Stimulated activated CD8-positive, alpha-beta memory T cell treated with anti-CD3 and anti-CD28 coated beads, Interleukin-15, amount 100 ng/mL, for 4 hours (primary cell): ENCODE results near the gene SVBP.
"Not testable (repeated sequence)": the region's sequence is repeated elsewhere in the genome, so short reads cannot be mapped to it uniquely, and the experiment has no call there.

Source experiments
- DNase-seq, 2 donors: peaks; one replicate each; pipeline ENCODE4 v3.0.0-alpha.2; 2020; ENCODE audit warnings: low read depth in 2 of 2

The SVBP gene

GRCh38 chr1:42841440-42842147, 24.4 kb upstream of the SVBP start:
- no peak for DNase-seq

GRCh38 chr1:42841010-42841409, 23.8 kb upstream of the SVBP start:
- no peak for DNase-seq

DNA sequence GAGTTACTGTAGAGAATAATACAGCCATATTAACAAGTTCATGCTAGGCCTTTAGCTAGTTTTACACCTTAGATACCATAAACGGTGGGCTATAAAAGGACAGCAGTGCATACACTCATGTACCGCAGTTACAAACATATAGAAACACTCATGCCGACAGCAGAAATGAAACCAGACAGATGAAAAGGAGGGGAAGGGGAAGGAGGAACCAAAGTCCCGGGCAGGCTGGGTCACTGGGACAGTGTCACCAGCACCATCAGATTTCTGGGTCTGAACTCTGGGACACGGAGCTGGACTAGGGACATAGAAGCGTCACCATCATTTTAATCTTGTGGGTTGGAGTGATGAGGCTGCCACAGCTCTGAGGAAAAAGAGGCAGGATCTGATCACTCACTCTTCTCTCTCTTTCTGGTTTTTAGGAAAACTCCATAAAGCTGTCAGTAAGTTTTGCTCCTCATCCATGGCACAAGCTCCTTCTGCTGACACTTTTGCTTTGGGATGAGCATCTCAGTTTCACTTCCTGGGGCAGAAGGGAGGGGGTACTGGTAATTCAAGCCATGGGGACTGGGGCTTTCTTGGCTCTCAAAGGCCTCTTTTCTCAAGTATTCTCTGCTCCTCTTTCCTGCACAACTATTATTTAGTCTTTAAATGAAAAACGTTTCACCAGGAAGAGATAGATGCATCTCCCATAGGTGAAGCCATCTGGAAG, 21.4 kb upstream of the SVBP start:
- no peak for DNase-seq

GRCh38 chr1:42837709-42838108, 20.5 kb upstream of the SVBP start:
- no peak for DNase-seq

- DNase-seq: no peak
Measured at GRCh38 chr1:42835422-42835821, 18.2 kb upstream of the SVBP start.

DNA sequence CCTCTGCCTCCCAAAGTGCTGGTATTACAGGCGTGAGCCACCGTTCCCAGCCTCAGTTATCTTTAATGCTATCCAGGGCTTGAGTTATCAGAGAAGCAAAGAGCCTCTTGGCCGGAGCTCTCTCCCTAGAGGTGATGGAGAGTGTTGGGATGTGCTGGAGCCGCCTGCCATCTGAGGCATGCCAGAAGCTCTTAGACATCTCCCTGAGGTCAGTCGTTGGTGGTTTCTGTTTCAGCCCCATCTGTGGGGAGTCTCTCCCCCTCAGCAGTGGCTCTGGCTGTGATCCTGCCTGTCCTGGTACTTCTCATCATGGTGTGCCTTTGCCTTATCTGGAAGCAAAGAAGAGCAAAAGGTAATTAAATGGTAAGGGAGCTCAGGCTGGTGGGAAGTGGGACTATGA, 17.6 kb upstream of the SVBP start:
- DNase-seq: no peak

GRCh38 chr1:42833981-42834380, 16.8 kb upstream of the SVBP start:
- no peak for DNase-seq

DNA sequence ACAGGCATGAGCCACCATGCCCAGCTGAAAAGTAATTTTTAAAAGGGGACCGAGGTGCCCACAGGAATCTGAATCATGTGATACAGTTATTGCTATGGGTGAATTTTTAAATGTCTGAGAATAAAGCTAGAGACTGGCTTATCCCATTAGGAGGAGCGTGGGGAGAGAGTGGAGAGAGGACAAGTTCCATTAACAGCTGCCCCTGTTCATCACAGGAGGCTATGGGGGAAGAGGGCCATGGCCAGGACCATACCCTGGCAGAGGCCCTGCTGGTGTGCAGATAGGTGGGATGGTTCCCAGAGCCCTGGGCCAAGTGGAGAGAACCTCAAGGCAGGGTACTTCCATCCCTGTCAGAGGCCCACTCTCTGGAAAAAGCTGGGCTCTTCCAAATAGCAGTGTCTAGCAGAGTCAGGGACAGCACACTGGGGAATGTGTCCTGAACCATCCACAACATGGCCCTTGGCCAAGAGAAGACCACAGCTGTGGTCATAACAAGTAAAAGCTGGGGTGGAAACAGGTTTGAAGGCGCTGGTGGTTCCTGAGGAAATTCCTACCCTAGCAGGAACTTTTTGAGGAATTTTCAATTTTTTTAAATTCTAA, 15.5 kb upstream of the SVBP start:
- no peak for DNase-seq

DNA sequence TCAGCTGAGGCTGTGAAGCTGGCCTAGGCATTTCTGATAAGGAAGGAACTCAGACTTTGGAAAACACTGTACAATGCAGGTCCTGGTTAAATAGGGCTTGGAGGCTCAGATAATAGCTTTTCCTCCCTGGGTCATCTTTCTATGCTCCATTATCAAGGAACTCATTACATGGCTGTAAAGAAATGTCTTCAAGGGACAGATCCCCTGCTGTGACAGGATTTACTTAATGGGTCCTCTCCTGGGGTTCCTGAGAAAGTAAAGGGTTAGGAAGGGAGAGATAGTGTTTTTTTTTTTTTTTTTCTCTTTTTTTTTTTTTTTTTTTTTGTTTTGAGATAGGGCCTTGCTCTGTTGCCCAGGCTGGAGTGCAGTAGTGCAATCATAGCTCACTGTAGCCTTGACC, 14.1 kb upstream of the SVBP start:
- DNase-seq: no peak

DNA sequence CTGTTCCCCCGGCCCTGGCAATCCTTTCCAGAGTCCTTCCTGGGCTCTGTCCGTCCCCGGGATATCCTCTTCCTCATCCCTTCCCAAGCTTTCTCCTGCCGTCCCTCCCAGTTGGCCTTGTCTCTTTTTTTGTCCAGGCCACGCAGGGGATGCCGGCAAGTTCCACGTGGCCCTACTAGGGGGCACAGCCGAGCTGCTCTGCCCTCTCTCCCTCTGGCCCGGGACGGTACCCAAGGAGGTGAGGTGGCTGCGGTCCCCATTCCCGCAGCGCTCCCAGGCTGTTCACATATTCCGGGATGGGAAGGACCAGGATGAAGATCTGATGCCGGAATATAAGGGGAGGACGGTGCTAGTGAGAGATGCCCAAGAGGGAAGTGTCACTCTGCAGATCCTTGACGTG, 13.4 kb upstream of the SVBP start:
- no peak for DNase-seq

GRCh38 chr1:42825036-42825851, 8.0 kb upstream of the SVBP start:
- no peak for DNase-seq

GRCh38 chr1:42824481-42825035, 7.4 kb upstream of the SVBP start:
- no peak for DNase-seq

DNA sequence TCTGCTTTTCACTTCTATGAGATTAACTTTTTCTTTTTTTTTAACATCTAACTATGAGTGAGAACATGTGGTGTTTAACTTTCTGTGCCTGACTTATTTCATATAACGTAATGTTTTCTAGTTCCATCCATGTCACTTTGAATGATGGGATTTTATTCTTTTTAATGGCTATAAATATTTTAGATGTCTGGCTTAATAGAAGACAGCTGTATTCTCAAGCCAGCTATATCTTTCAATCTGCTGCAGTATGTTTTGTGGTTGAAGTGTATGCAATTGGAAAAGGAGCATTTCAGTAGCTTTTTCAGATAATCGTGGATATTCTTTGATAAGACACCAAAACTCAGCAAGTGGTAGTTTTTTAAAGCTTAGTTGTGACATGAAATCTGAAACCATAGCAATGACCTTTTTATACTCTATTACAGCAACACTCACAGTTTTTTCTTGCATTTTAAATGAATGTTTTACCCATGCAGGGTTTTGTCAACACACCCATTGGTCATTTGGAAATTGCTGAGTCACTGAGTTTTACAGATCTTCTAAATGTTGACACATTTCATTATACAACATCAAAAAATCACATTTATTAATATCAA, 5.7 kb upstream of the SVBP start:
- no peak for DNase-seq

DNA sequence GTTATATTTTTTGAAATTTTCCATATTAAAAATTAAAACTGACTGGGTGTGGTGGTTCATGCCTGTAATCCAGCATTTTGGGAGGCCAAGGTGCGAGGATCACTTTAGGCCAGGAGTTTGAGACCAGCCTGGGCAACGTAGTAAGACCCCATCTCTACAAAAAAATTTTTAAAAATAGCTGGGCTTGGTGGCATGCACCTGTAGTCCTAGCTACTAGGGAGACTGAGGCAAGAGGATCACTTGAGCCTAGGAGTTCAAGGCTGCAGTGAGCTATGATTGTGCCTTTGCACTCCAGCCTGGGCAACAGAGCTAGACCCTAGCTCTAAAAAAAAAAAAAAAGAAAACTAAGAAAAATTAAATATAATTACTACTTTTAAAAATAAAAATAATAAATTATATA, 4.5 kb upstream of the SVBP start:
- no peak for DNase-seq

DNA sequence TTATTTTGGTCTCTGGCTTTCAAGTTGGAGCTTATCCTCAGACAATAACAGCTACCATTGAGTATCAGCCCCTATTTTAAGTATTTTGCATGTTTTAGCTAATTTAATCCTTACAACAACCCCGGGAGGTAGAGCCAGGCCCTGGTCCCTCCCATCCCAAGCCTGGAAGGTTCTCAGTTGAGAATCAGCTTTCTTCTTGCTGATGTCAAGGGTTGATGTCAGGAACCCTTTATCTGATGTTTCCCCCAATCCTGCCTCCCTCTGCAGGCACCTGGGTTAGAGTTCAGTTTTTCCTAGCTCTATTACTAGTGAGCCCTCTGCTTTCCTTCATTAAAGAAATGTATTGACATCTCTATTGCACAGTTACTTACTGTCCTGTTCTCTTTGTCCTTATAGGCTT, 3.6 kb upstream of the SVBP start:
- no peak for DNase-seq

- no peak for DNase-seq
Measured at GRCh38 chr1:42817976-42818375, 779 bp upstream of the SVBP start.

DNA sequence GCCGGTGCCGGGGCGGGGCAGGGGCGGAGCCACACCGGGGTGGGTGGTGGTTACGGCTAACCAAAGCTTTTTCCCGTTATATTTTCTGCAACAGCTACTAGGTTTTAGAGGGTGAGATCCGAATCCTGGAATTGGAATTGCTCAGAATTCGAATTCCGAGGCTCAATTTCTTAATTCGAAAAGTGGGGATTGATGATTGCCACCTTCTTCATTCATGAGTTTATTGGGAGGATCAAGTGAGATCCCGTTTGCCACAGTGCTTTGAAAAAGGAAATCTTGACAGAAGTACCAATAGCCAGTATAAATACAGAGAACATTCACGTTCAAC, 207 bp upstream of the SVBP start:
- no peak for DNase-seq

- no peak for DNase-seq
Measured at GRCh38 chr1:42815941-42816584, 1.1 kb downstream of the SVBP start.

DNA sequence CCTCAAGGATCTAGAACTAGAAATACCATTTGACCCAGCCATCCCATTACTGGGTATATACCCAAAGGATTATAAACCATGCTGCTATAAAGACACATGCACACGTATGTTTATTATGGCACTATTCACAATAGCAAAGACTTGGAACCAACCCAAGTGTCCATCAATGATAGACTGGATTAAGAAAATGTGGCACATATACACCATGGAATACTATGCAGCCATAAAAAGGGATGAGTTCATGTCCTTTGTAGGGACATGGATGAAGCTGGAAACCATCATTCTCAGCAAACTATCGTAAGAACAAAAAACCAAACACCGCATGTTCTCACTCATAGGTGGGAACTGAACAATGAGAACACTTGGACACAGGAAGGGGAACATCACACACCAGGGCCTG, 2.4 kb downstream of the SVBP start:
- DNase-seq: not testable (repeated sequence)

DNA sequence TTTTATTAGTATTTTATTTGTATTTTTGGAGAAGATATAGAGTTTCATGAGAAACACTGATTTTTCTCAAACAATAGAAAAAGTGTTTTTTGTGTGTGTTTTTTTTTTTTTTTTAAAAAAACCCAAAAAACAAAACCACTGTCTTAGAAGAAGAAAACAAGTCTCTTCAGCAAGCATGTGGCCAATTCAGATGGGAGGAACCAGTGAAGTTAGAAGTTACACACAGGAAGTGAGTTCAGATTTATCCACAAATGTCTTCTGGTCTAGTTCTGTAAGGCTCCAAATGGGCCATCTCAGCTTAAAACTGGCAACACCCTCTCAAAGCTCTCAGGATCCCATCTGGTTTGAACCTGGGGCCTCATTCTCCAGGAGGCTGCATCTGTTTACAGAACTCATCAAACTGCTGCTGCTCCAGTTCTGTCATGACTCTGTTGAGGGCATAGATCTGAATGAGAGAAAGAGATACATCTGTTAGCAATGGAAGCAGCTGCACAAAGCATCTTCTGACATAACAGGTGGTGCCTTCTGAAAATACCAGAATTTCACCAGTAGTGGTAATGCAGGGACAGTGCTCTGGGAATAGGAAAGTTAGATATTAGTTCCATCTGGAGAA, 10.0 kb downstream of the SVBP start:
- DNase-seq: no peak

DNA sequence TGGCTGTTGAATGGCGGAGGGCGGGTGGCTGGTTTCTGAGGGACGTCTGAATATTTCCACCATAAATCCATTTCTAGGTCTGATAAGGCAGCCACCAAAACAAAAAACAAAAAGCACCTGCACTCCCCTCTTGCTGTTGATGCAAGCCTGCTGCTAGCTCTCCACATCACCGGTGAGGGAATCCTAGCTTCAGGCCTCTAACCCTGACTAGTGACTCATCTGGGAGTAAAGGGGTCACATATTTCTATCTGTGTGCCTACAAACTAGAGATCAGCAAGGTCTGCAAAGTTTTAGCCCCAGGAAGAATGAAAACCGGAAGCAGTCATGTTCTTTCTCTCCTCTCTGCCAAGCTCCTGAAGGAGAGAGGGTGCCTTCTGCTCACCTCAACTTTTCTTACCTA, 10.6 kb downstream of the SVBP start:
- DNase-seq: no peak
